Endothelial cell of umbilical vein (primary cell): Measurements from ENCODE around the gene STYX. TPM values are rescaled to one million over a fixed set of nuclear protein-coding genes. Genes with fewer than 3 reads are reported as not detected.

ENCODE experiments used
- BruUV-seq: library from RNA; stranded (reverse); fragments of 400-500 nt; replicated peaks from 2 replicates; lab custom pipeline; 2021; lab: Mats Ljungman, UMichigan
- CTCF ChIA-PET: fragments of 300-600, 350-600 bp; sonication (Branson Sonifier 250); formaldehyde crosslinking; loops from one replicate; lab custom pipeline; 2021; ENCODE audit warnings: antibody characterized with exemption, inconsistent platforms; lab: Charles Lee
- POLR2A ChIA-PET: fragments of 300-600, 350-600 bp; sonication (Branson Sonifier 250); formaldehyde crosslinking; loops from one replicate; lab custom pipeline; 2021; ENCODE audit warnings: antibody characterized with exemption, inconsistent platforms; lab: Charles Lee
- DNase-seq: peaks from one replicate; pipeline ENCODE4 v3.0.0-alpha.2; 2011; ENCODE audit warnings: low read depth, low spot score
- FAIRE-seq: peaks from 2 replicates; lab custom pipeline; 2011; peaks lifted over from hg19 to GRCh38; lab: Jason Lieb, UNC
- H2AFZ ChIP-seq: 2 replicates; pipeline ENCODE4 v1.6.0; 2012; ENCODE audit warnings: low read depth, low read length, control low read depth, inconsistent platforms
- H3K27ac ChIP-seq: 2 replicates; pipeline ENCODE4 v1.5.1; 2011; ENCODE audit warnings: low read depth, mild to moderate bottlenecking, control low read depth, low read length, moderate library complexity; ENCODE audit not compliant: insufficient read depth
- H3K27me3 ChIP-seq, 2 experiments: 2 replicates each; pipeline versions ENCODE4 v1.6.0 to v1.6.1; 2011; ENCODE audit warnings: low read length in 2 of 2, mixed read lengths in 1 of 2; ENCODE audit not compliant: control insufficient read depth in 2 of 2, insufficient read depth in 2 of 2
- H3K36me3 ChIP-seq, 2 experiments: 2 replicates in 1 of 2; 3 replicates in 1 of 2; pipeline ENCODE4 v1.5.1; 2011; ENCODE audit warnings: low read length in 2 of 2, mild to moderate bottlenecking in 1 of 2, moderate library complexity in 1 of 2; ENCODE audit not compliant: control insufficient read depth in 2 of 2, insufficient read depth in 2 of 2; ENCODE audit errors: extremely low read depth in 1 of 2
- H3K4me1 ChIP-seq: 3 replicates; pipeline ENCODE4 v1.5.1; 2011; ENCODE audit warnings: mild to moderate bottlenecking, low read length; ENCODE audit not compliant: control insufficient read depth, insufficient read depth; ENCODE audit errors: extremely low read depth
- H3K4me2 ChIP-seq: 2 replicates; pipeline ENCODE4 v1.6.1; 2011; ENCODE audit warnings: low read length, control low read depth, mixed read lengths; ENCODE audit not compliant: insufficient read depth
- H3K4me3 ChIP-seq, 3 experiments: fragments of 200-600 bp in 1 of 3; sonication (generic), shearing (Covaris generic) in 1 of 3; replicated peaks in 1 of 3; 2 replicates each; pipeline ENCODE4 v1.5.1; 2011 to 2016; ENCODE audit warnings: control low read depth in 3 of 3, low read length in 3 of 3, mild to moderate bottlenecking in 2 of 3, inconsistent platforms in 1 of 3, low read depth in 1 of 3, moderate library complexity in 1 of 3; ENCODE audit not compliant: insufficient read depth in 1 of 3
- H3K79me2 ChIP-seq: 2 replicates; pipeline ENCODE4 v1.6.0; 2012; ENCODE audit warnings: low read length, inconsistent platforms; ENCODE audit not compliant: control insufficient read depth, insufficient read depth
- H3K9ac ChIP-seq: replicated peaks from 2 replicates; pipeline ENCODE3; 2011; ENCODE audit warnings: low read length, control low read depth; ENCODE audit not compliant: insufficient read depth; ENCODE audit errors: extremely low read depth
- H3K9me1 ChIP-seq: replicated peaks from 3 replicates; pipeline ENCODE4 v1.6.0; 2011; ENCODE audit warnings: mild to moderate bottlenecking, low read length; ENCODE audit not compliant: control insufficient read depth, insufficient read depth; ENCODE audit errors: extremely low read depth
- H3K9me3 ChIP-seq: replicated peaks from 2 replicates; pipeline ENCODE4 v1.5.1; 2012; ENCODE audit warnings: low read length, inconsistent platforms; ENCODE audit not compliant: control insufficient read depth, insufficient read depth
- H4K20me1 ChIP-seq: replicated peaks from 2 replicates; pipeline ENCODE3; 2011; ENCODE audit warnings: mild to moderate bottlenecking, low read length; ENCODE audit not compliant: control insufficient read depth, insufficient read depth; ENCODE audit errors: extremely low read depth
- JUN ChIP-seq: IDR thresholded peaks from 2 replicates; pipeline ENCODE4 v1.6.1; 2011; ENCODE audit warnings: borderline replicate concordance, low read depth; ENCODE audit not compliant: insufficient read length, insufficient read depth
- POLR2A ChIP-seq: IDR thresholded peaks from 2 replicates; pipeline ENCODE4 v1.6.1; 2012; ENCODE audit warnings: low read depth, mild to moderate bottlenecking, control low read depth, low read length
- dilution Hi-C: fragments of 300-500 bp; cut with MboI; formaldehyde crosslinking; loops from one replicate; pipeline ENCODE4 v1.15.0; 2019; ENCODE audit warnings: low sequenced_read_pairs; ENCODE audit not compliant: extremely low pct_ligation_motif_present
- intact Hi-C: fragments of 100-400 bp; cut with micrococcal nuclease; formaldehyde crosslinking; loops from one replicate; pipeline ENCODE4 v1.10.0; 2022
- polyA plus RNA-seq, 4 experiments: library from polyadenylated mRNA; depleted of rRNA in 3 of 4; stranded (reverse) in 3 of 4; unstranded in 1 of 4; fragments of >200 nt; gene quantifications; 2 replicates each; pipeline versions ENCODE4 v1.2.1 to v1.2.3, GENCODE V29; 2011 to 2012; ENCODE audit warnings: missing spikeins in 1 of 4
- total RNA-seq: library from RNA; stranded (reverse); gene quantifications from 2 replicates; pipeline ENCODE4 v1.2.3, GENCODE V29; 2021
- TF ChIP-seq, protein P1 (sequence below), 2 donors: IDR thresholded peaks; 1 replicate in 1 of 2; 2 replicates in 1 of 2; pipeline ENCODE4 v1.5.1; 2011; ENCODE audit warnings: low read length in 2 of 2, mild to moderate bottlenecking in 2 of 2, moderate library complexity in 2 of 2, control low read depth in 1 of 2, inconsistent platforms in 1 of 2, low read depth in 1 of 2; ENCODE audit not compliant: insufficient read depth in 1 of 2; ENCODE audit errors: extremely low read depth in 1 of 2

STYX gene
- total and polyA plus RNA-seq, 2 donors (not counting 3 experiments of a cell fraction or from before 2014, with no cell fraction given) = 6.2 to 21.3 TPM

DNA sequence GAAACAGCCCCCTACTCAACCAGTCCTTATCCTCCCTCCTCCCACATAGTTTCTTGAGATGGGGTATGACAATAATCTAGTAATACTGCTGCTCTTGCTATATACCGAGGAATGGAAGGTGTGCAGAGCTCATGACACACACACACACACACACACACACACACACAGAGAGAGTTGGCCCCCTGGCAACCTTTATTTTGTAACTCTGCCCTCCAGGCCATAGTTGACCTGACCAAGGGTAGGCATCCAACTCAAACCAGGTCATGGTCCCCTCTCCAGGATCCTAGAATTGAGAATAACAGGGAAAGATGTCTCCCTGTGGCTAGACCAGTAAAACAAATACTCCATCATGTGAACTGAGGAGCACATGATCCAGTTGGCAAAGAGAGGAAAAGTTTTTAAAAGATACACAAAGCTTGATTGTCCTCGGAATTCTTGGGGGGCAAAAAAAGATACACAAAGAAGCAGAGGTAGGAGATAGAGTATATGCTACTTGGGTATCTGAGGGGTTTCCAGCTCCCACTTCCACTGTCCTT lies 45.9 kb upstream of the STYX start:
- TF ChIP-seq POLR2A = no peak
- TF ChIP-seq, protein P1, sequence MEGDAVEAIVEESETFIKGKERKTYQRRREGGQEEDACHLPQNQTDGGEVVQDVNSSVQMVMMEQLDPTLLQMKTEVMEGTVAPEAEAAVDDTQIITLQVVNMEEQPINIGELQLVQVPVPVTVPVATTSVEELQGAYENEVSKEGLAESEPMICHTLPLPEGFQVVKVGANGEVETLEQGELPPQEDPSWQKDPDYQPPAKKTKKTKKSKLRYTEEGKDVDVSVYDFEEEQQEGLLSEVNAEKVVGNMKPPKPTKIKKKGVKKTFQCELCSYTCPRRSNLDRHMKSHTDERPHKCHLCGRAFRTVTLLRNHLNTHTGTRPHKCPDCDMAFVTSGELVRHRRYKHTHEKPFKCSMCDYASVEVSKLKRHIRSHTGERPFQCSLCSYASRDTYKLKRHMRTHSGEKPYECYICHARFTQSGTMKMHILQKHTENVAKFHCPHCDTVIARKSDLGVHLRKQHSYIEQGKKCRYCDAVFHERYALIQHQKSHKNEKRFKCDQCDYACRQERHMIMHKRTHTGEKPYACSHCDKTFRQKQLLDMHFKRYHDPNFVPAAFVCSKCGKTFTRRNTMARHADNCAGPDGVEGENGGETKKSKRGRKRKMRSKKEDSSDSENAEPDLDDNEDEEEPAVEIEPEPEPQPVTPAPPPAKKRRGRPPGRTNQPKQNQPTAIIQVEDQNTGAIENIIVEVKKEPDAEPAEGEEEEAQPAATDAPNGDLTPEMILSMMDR (IDR thresholded peaks at IDR 0.05; ENCODE audit: extremely low read depth in 1 of 2, insufficient read depth in 1 of 2, low read depth in 1 of 2, low read length in 2 of 2) = no peak
- Histone ChIP-seq H3K4me1 (no peaks in the 10 kb centered on the region), H3K4me2 (no peak overlapping the region), H4K20me1 (peaks cover 6% of the 10 kb centered on the region), H3K9ac (no peak overlapping the region), H3K9me1 (no peaks in the 10 kb centered on the region), H3K79me2 (peaks cover 52% of the 10 kb centered on the region), H3K27ac (no peak overlapping the region), H3K36me3 (no peaks in the 10 kb centered on the region), H2AFZ (no peak overlapping the region), H3K4me3 (no peak overlapping the region), H3K27me3 (no peaks in the 10 kb centered on the region), H3K9me3 (no peaks in the 10 kb centered on the region)
- ChIA-PET POLR2A (interaction anchor here (0.9 kb wide), 1 partner anchor 12 kb away, joined by 4 read pairs; no protein-coding TSS in a partner anchor), CTCF (interaction anchor here (1.8 kb wide), 1 partner anchor 10 kb away, joined by 5 read pairs; no protein-coding TSS in a partner anchor)
- DNase-seq (no peak), FAIRE-seq (no peak)
- intact Hi-C loops (no loop called here), dilution Hi-C loops (no loop called here)
- BruUV-seq = no TSS peak

DNA sequence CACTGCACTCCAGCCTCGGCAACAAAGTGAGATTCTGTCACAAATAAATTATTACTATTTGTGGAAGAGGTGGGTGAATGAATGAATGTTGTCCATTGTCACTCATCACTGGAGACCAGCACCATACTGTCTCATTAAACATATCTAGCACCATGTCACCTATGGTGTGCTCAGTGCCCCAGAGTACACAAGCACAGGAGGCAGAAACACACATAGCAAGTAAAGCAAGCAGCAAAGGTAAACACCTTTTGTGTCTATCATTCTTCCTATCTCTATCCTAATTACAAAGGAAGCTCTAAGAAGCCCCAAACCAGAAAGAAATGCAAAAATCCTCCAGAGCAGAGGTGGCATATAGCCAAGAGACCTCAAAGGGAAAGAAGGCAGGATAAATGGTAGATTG lies 43.8 kb upstream of the STYX start:
- Histone ChIP-seq H3K4me1 (no peaks in the 10 kb centered on the region), H3K9ac (no peak overlapping the region), H3K36me3 (no peaks in the 10 kb centered on the region), H3K79me2 (peaks cover 69% of the 10 kb centered on the region), H4K20me1 (peaks cover 8% of the 10 kb centered on the region), H3K9me1 (no peaks in the 10 kb centered on the region), H3K4me2 (no peak overlapping the region), H3K27ac (no peak overlapping the region), H3K4me3 (no peak overlapping the region), H2AFZ (no peak overlapping the region), H3K9me3 (no peaks in the 10 kb centered on the region), H3K27me3 (no peaks in the 10 kb centered on the region)
- BruUV-seq = no TSS peak
- dilution Hi-C loops (no loop called here), intact Hi-C loops (no loop called here)
- ChIA-PET CTCF (interaction anchor here (1.6 kb wide), 1 partner anchor 9 kb away, joined by 6 read pairs; the partner anchor contains the start of gene ERO1A), POLR2A (no interaction called here)
- no peak for FAIRE-seq
- no peak for DNase-seq
- TF ChIP-seq JUN = no peak
